ENCODE results near the gene SH3D19.

- no peak for TF ChIP-seq CTCF (IDR thresholded peaks at IDR 0.05; ENCODE audit: borderline replicate concordance, extremely low read depth, low read length, poor library complexity, severe bottlenecking)
- TF ChIP-seq EZH2 (IDR thresholded peaks at IDR 0.05; ENCODE audit: borderline replicate concordance, low read depth, low read length, severe bottlenecking), result no peak
Measured at GRCh38 chr4:151260526-151260925, 64.9 kb downstream of the SH3D19 start.
